Measurements from ENCODE around the gene LRRIQ3.

GRCh38 chr1:74161497-74161896 is 36.5 kb downstream of the LRRIQ3 start:
- TF ChIP-seq, protein P1, sequence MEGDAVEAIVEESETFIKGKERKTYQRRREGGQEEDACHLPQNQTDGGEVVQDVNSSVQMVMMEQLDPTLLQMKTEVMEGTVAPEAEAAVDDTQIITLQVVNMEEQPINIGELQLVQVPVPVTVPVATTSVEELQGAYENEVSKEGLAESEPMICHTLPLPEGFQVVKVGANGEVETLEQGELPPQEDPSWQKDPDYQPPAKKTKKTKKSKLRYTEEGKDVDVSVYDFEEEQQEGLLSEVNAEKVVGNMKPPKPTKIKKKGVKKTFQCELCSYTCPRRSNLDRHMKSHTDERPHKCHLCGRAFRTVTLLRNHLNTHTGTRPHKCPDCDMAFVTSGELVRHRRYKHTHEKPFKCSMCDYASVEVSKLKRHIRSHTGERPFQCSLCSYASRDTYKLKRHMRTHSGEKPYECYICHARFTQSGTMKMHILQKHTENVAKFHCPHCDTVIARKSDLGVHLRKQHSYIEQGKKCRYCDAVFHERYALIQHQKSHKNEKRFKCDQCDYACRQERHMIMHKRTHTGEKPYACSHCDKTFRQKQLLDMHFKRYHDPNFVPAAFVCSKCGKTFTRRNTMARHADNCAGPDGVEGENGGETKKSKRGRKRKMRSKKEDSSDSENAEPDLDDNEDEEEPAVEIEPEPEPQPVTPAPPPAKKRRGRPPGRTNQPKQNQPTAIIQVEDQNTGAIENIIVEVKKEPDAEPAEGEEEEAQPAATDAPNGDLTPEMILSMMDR (IDR thresholded peaks at IDR 0.05) = no peak
- TF ChIP-seq POLR2A (IDR thresholded peaks at IDR 0.05) = no peak

Data from right lobe of liver (tissue), 4 donors.